Karpas-422 (cell line): ENCODE results near the gene GAGE12G. TPM values are rescaled to one million over a fixed set of nuclear protein-coding genes. Genes with fewer than 3 reads are reported as not detected.
"Not testable (repeated sequence)": the region's sequence is repeated elsewhere in the genome, so short reads cannot be mapped to it uniquely, and the experiment has no call there.

Experiments used
- DNase-seq: peaks from one replicate; pipeline ENCODE4 v3.0.0-alpha.2; 2015
- H2AFZ ChIP-seq: fragments of 200-600 bp; sonication (generic); 2 replicates; pipeline ENCODE4 v1.6.1; 2014; ENCODE audit warnings: antibody characterized with exemption, low read length, mixed read lengths
- H3K27ac ChIP-seq: fragments of 200-600 bp; sonication (generic); 2 replicates; pipeline ENCODE4 v1.5.1; 2014; ENCODE audit warnings: mild to moderate bottlenecking, low read length, moderate library complexity
- H3K27me3 ChIP-seq: fragments of 200-600 bp; sonication (generic); 2 replicates; pipeline ENCODE4 v1.6.1; 2014; ENCODE audit warnings: low read length, mixed read lengths
- H3K36me3 ChIP-seq: fragments of 200-600 bp; sonication (generic); 2 replicates; pipeline ENCODE4 v1.6.1; 2014; ENCODE audit warnings: low read length, mixed read lengths; ENCODE audit not compliant: insufficient read depth
- H3K4me1 ChIP-seq: fragments of 200-600 bp; sonication (generic); 2 replicates; pipeline ENCODE4 v1.6.1; 2014; ENCODE audit warnings: mild to moderate bottlenecking, low read length, mixed read lengths
- H3K4me2 ChIP-seq: fragments of 200-600 bp; sonication (generic); 2 replicates; pipeline ENCODE4 v1.6.1; 2014; ENCODE audit warnings: low read length, low read depth, mild to moderate bottlenecking; ENCODE audit not compliant: poor library complexity, severe bottlenecking
- H3K4me3 ChIP-seq: fragments of 200-600 bp; sonication (generic); 2 replicates; pipeline ENCODE4 v1.5.1; 2014; ENCODE audit warnings: mild to moderate bottlenecking, antibody characterized with exemption, low read length, mixed read lengths
- H3K79me2 ChIP-seq: fragments of 200-600 bp; sonication (generic); 2 replicates; pipeline ENCODE4 v1.6.1; 2014; ENCODE audit warnings: mild to moderate bottlenecking, low read length, mixed read lengths
- H3K9ac ChIP-seq: fragments of 200-600 bp; sonication (generic); 2 replicates; pipeline ENCODE4 v1.6.0; 2014; ENCODE audit warnings: low read length
- H3K9me2 ChIP-seq: fragments of 200-600 bp; sonication (generic), shearing (Covaris generic); replicated peaks from 2 replicates; pipeline ENCODE4 v1.6.0; 2014; ENCODE audit warnings: mild to moderate bottlenecking, low read length, moderate library complexity; ENCODE audit not compliant: insufficient read depth
- H3K9me3 ChIP-seq: fragments of 300-700, 200-600 bp; sonication (generic); 2 replicates; pipeline ENCODE4 v1.6.1; 2014; ENCODE audit warnings: low read length, mixed read lengths
- H4K20me1 ChIP-seq: fragments of 200-600 bp; sonication (generic); 2 replicates; pipeline ENCODE4 v1.6.1; 2014; ENCODE audit warnings: mild to moderate bottlenecking, antibody characterized with exemption, low read length, low read depth; ENCODE audit not compliant: insufficient read depth
- total RNA-seq: library from RNA; depleted of rRNA; stranded (reverse); fragments of >200 nt; shearing (Covaris generic); gene quantifications from 2 replicates; pipeline ENCODE4 v1.2.3, GENCODE V29; 2014; ENCODE audit warnings: low replicate concordance; rRNA removed

Gene GAGE12G
- total RNA-seq = not detected in 2 replicates

- not testable (repeated sequence) for H3K27ac ChIP-seq, H3K9me3 ChIP-seq, H3K4me1 ChIP-seq, DNase-seq, H2AFZ ChIP-seq, H3K9ac ChIP-seq, H3K79me2 ChIP-seq, H4K20me1 ChIP-seq, H3K9me2 ChIP-seq, H3K36me3 ChIP-seq, H3K4me2 ChIP-seq, H3K4me3 ChIP-seq, H3K27me3 ChIP-seq
These were observed at the start of gene GAGE12G for GRCh38 chrX:49570100-49570499. TSS of gene GAGE12G (plus strand) at chrX:49570400. CDS start at chrX:49571555, 1,155 bp downstream.

- H3K4me3 ChIP-seq, H3K4me2 ChIP-seq, H3K27me3 ChIP-seq, DNase-seq, H3K27ac ChIP-seq, H3K9me2 ChIP-seq, H3K36me3 ChIP-seq, H3K9me3 ChIP-seq, H3K9ac ChIP-seq, H3K79me2 ChIP-seq, H4K20me1 ChIP-seq, H3K4me1 ChIP-seq, H2AFZ ChIP-seq: not testable (repeated sequence)
These were observed 38.3 kb upstream of the GAGE12G start, which contains the start of gene GAGE12C for GRCh38 chrX:49531877-49532276. TSS of gene GAGE12C (plus strand) at chrX:49532177. CDS start at chrX:49533332, 1,155 bp downstream.

GRCh38 chrX:49541433-49541832 is 28.8 kb upstream of the GAGE12G start, which contains the start of gene GAGE12D:
TSS of gene GAGE12D (plus strand) at chrX:49541733. CDS start at chrX:49542888, 1,155 bp downstream.
- not testable (repeated sequence) for H3K9me2 ChIP-seq, DNase-seq, H3K36me3 ChIP-seq, H3K27ac ChIP-seq, H3K9me3 ChIP-seq, H3K79me2 ChIP-seq, H4K20me1 ChIP-seq, H3K9ac ChIP-seq, H3K4me3 ChIP-seq, H3K4me2 ChIP-seq, H2AFZ ChIP-seq, H3K27me3 ChIP-seq, H3K4me1 ChIP-seq

- H3K4me1 ChIP-seq, H3K4me2 ChIP-seq, H3K79me2 ChIP-seq, H4K20me1 ChIP-seq, H3K9me3 ChIP-seq, H3K9ac ChIP-seq, DNase-seq, H3K4me3 ChIP-seq, H3K36me3 ChIP-seq, H3K27ac ChIP-seq, H2AFZ ChIP-seq, H3K9me2 ChIP-seq, H3K27me3 ChIP-seq: not testable (repeated sequence)
These were observed 19.2 kb upstream of the GAGE12G start, which contains the start of gene GAGE12E for GRCh38 chrX:49550989-49551388. TSS of gene GAGE12E (plus strand) at chrX:49551289. CDS start at chrX:49552444, 1,155 bp downstream.

GRCh38 chrX:49560542-49560941 is 9.7 kb upstream of the GAGE12G start, which contains the start of gene GAGE12F:
TSS of gene GAGE12F (plus strand) at chrX:49560842. CDS start at chrX:49561997, 1,155 bp downstream.
- not testable (repeated sequence) for DNase-seq, H3K9me2 ChIP-seq, H3K27ac ChIP-seq, H3K79me2 ChIP-seq, H3K9me3 ChIP-seq, H3K4me2 ChIP-seq, H3K9ac ChIP-seq, H3K4me1 ChIP-seq, H3K27me3 ChIP-seq, H4K20me1 ChIP-seq, H2AFZ ChIP-seq, H3K36me3 ChIP-seq, H3K4me3 ChIP-seq

- H3K79me2 ChIP-seq, H3K4me2 ChIP-seq, H3K9me3 ChIP-seq, H3K9ac ChIP-seq, H3K27ac ChIP-seq, H3K9me2 ChIP-seq, H2AFZ ChIP-seq, H3K4me1 ChIP-seq, H4K20me1 ChIP-seq, H3K36me3 ChIP-seq, DNase-seq, H3K27me3 ChIP-seq, H3K4me3 ChIP-seq: not testable (repeated sequence)
These were observed 1.5 kb upstream of the GAGE12G start for GRCh38 chrX:49568728-49569127.

- H3K4me3 ChIP-seq, H3K27me3 ChIP-seq, H3K79me2 ChIP-seq, H3K9me3 ChIP-seq, H3K36me3 ChIP-seq, H2AFZ ChIP-seq, H4K20me1 ChIP-seq, H3K9me2 ChIP-seq, H3K4me2 ChIP-seq, DNase-seq, H3K4me1 ChIP-seq, H3K27ac ChIP-seq, H3K9ac ChIP-seq: not testable (repeated sequence)
These were observed 1.0 kb upstream of the GAGE12G start for GRCh38 chrX:49569152-49569551.

GRCh38 chrX:49579649-49580048 is 9.4 kb downstream of the GAGE12G start, which contains the start of gene GAGE12H:
TSS of gene GAGE12H (plus strand) at chrX:49579949. CDS start at chrX:49581104, 1,155 bp downstream.
- not testable (repeated sequence) for H3K9me2 ChIP-seq, H4K20me1 ChIP-seq, H3K4me1 ChIP-seq, H3K4me3 ChIP-seq, H3K27ac ChIP-seq, H3K9me3 ChIP-seq, H3K27me3 ChIP-seq, H3K79me2 ChIP-seq, H3K36me3 ChIP-seq, H3K4me2 ChIP-seq, H3K9ac ChIP-seq, H2AFZ ChIP-seq, DNase-seq

- not testable (repeated sequence) for H3K79me2 ChIP-seq, DNase-seq, H3K27me3 ChIP-seq, H4K20me1 ChIP-seq, H3K9me2 ChIP-seq, H3K27ac ChIP-seq, H3K4me3 ChIP-seq, H3K9ac ChIP-seq, H3K36me3 ChIP-seq, H3K4me1 ChIP-seq, H2AFZ ChIP-seq, H3K4me2 ChIP-seq, H3K9me3 ChIP-seq
These were observed 19.0 kb downstream of the GAGE12G start, which contains the start of gene GAGE2A for GRCh38 chrX:49589196-49589595. TSS of gene GAGE2A (plus strand) at chrX:49589496. CDS start at chrX:49590651, 1,155 bp downstream.
